HepG2 (cell line): ENCODE measurements around the gene DAG1. TPM values are rescaled to one million over a fixed set of nuclear protein-coding genes. Genes with fewer than 3 reads are reported as not detected.

Source experiments
- CHD4 ChIP-seq: fragments of 200-600 bp; sonication (generic); IDR thresholded peaks from 2 replicates; pipeline ENCODE4 v1.7.0; 2017; ENCODE audit warnings: mild to moderate bottlenecking, low read length, borderline replicate concordance
- FOXJ3 ChIP-seq: sonication (generic); formaldehyde crosslinking; IDR thresholded peaks from 2 replicates; pipeline ENCODE4 v1.4.0; 2020; ENCODE audit warnings: missing genetic modification reagents, mild to moderate bottlenecking, borderline replicate concordance
- HOXA5 ChIP-seq: sonication (generic); formaldehyde crosslinking; IDR thresholded peaks from 2 replicates; pipeline ENCODE4 v1.4.0; 2020; ENCODE audit warnings: missing genetic modification reagents
- HOXA7 ChIP-seq: sonication (generic); formaldehyde crosslinking; IDR thresholded peaks from 2 replicates; pipeline ENCODE4 v1.8.1; 2022; ENCODE audit warnings: mild to moderate bottlenecking, missing genetic modification reagents, moderate library complexity
- IKZF1 ChIP-seq: fragments of 450-650 bp; IDR thresholded peaks from 2 replicates; pipeline ENCODE4 v1.7.1; 2016
- PPARG ChIP-seq: conservative IDR thresholded peaks from 2 replicates; pipeline ENCODE4 v1.6.1; 2016; ENCODE audit warnings: missing biosample characterization, missing genetic modification reagents
- RERE ChIP-seq: IDR thresholded peaks from 2 replicates; pipeline ENCODE4 v1.6.1; 2016; ENCODE audit warnings: low read depth, missing genetic modification reagents, missing compliant biosample characterization
- SMAD1 ChIP-seq: sonication (generic); formaldehyde crosslinking; IDR thresholded peaks from 2 replicates; pipeline ENCODE4 v1.4.0; 2020; ENCODE audit warnings: missing genetic modification reagents, low read depth, mild to moderate bottlenecking, borderline replicate concordance
- SNAI1 ChIP-seq: sonication (generic); formaldehyde crosslinking; IDR thresholded peaks from 2 replicates; pipeline ENCODE4 v1.5.0; 2020; ENCODE audit warnings: mild to moderate bottlenecking, missing genetic modification reagents, borderline replicate concordance
- ZNF101 ChIP-seq: sonication (generic); formaldehyde crosslinking; IDR thresholded peaks from 2 replicates; pipeline ENCODE4 v1.4.0; 2020; ENCODE audit warnings: mild to moderate bottlenecking, low read depth, missing genetic modification reagents, borderline replicate concordance
- ZNF709 ChIP-seq: sonication (generic); formaldehyde crosslinking; IDR thresholded peaks from 2 replicates; pipeline ENCODE4 v1.5.0; 2020; ENCODE audit warnings: mild to moderate bottlenecking, missing genetic modification reagents
- polyA plus RNA-seq, 8 experiments: library from polyadenylated mRNA; depleted of rRNA in 3 of 8; stranded (reverse) in 7 of 8; unstranded in 1 of 8; fragments of >200 nt; fragmentation: Illumina TruSeq in 4 of 8; extraction: Trizol in 4 of 8; gene quantifications; 2 replicates each; pipeline versions ENCODE4 v1.2.1 to v1.2.3, GENCODE V29; 2011 to 2016; ENCODE audit warnings: low read depth in 4 of 8, missing spikeins in 1 of 8, mixed read lengths in 1 of 8; ENCODE audit not compliant: insufficient read depth in 1 of 8
- total RNA-seq, 5 experiments: library from RNA; depleted of rRNA; stranded (reverse); fragments of >200 nt; fragmentation: Illumina TruSeq; extraction: Trizol; gene quantifications; 2 replicates each; pipeline ENCODE4 v1.2.3, GENCODE V29; 2016; ENCODE audit warnings: low read depth in 1 of 5
- TF ChIP-seq, protein P1 (sequence below): sonication (generic); formaldehyde crosslinking; IDR thresholded peaks from 2 replicates; pipeline ENCODE4 v1.4.0; 2020; ENCODE audit warnings: missing genetic modification reagents, borderline replicate concordance
- TF ChIP-seq, protein P2 (sequence below): sonication (generic); formaldehyde crosslinking; IDR thresholded peaks from 2 replicates; pipeline ENCODE4 v1.5.1; 2020; ENCODE audit warnings: mild to moderate bottlenecking, missing genetic modification reagents

The DAG1 gene
- total and polyA plus RNA-seq, 2 of the 13 experiments (the other 11 are each of a cell fraction or from before 2014, with no cell fraction given): 47.3 to 50.4 TPM

GRCh38 chr3:49539659-49540560 lies 69.8 kb downstream of the DAG1 start (continued):
- TF ChIP-seq RERE (CRISPR knock-in tag) (no peak), IKZF1 (no peak), SMAD1 (no peak), ZNF101 (no peak), SNAI1 (CRISPR knock-in tag) (0 out of 2 replicates have a peak, but pooled peaks have one; percentile 51), FOXJ3 (CRISPR knock-in tag) (no peak), HOXA5 (peak; percentile 40), HOXA7 (CRISPR knock-in tag) (no peak), ZNF709 (CRISPR knock-in tag) (no peak; the same call in 1 of the 2 replicates), PPARG (CRISPR knock-in tag) (peak; percentile 22; the same call in 1 of the 2 replicates), CHD4 (no peak)
- TF ChIP-seq, protein P1, sequence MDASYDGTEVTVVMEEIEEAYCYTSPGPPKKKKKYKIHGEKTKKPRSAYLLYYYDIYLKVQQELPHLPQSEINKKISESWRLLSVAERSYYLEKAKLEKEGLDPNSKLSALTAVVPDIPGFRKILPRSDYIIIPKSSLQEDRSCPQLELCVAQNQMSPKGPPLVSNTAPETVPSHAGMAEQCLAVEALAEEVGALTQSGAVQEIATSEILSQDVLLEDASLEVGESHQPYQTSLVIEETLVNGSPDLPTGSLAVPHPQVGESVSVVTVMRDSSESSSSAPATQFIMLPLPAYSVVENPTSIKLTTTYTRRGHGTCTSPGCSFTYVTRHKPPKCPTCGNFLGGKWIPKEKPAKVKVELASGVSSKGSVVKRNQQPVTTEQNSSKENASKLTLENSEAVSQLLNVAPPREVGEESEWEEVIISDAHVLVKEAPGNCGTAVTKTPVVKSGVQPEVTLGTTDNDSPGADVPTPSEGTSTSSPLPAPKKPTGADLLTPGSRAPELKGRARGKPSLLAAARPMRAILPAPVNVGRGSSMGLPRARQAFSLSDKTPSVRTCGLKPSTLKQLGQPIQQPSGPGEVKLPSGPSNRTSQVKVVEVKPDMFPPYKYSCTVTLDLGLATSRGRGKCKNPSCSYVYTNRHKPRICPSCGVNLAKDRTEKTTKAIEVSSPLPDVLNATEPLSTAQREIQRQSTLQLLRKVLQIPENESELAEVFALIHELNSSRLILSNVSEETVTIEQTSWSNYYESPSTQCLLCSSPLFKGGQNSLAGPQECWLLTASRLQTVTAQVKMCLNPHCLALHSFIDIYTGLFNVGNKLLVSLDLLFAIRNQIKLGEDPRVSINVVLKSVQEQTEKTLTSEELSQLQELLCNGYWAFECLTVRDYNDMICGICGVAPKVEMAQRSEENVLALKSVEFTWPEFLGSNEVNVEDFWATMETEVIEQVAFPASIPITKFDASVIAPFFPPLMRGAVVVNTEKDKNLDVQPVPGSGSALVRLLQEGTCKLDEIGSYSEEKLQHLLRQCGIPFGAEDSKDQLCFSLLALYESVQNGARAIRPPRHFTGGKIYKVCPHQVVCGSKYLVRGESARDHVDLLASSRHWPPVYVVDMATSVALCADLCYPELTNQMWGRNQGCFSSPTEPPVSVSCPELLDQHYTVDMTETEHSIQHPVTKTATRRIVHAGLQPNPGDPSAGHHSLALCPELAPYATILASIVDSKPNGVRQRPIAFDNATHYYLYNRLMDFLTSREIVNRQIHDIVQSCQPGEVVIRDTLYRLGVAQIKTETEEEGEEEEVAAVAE (CRISPR knock-in tag): no peak
- TF ChIP-seq, protein P2, sequence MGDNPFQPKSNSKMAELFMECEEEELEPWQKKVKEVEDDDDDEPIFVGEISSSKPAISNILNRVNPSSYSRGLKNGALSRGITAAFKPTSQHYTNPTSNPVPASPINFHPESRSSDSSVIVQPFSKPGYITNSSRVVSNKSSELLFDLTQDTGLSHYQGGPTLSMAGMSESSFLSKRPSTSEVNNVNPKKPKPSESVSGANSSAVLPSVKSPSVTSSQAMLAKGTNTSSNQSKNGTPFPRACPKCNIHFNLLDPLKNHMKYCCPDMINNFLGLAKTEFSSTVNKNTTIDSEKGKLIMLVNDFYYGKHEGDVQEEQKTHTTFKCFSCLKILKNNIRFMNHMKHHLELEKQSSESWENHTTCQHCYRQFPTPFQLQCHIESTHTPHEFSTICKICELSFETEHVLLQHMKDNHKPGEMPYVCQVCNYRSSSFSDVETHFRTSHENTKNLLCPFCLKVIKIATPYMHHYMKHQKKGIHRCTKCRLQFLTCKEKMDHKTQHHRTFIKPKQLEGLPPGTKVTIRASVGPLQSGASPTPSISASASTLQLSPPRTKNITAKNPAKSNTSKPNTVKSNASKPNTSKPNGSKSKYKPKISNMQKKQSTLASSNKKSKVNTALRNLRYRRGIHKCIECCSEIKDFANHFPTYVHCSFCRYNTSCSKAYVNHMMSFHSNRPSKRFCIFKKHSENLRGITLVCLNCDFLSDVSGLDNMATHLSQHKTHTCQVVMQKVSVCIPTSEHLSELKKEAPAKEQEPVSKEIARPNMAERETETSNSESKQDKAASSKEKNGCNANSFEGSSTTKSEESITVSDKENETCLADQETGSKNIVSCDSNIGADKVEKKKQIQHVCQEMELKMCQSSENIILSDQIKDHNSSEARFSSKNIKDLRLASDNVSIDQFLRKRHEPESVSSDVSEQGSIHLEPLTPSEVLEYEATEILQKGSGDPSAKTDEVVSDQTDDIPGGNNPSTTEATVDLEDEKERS: no peak
